OCI-LY7 (cell line): ENCODE measurements around the gene LONRF3. TPM values are rescaled to one million over a fixed set of nuclear protein-coding genes. Genes with fewer than 3 reads are reported as not detected.

ENCODE experiments used
- BruUV-seq: library from RNA; stranded (reverse); fragments of 400-500 nt; replicated peaks from 2 replicates; lab custom pipeline; 2021; lab: Mats Ljungman, UMichigan
- CTCF ChIA-PET: fragments of 300-600 bp; sonication (Branson Sonifier 250); formaldehyde crosslinking; loops from one replicate; lab custom pipeline; 2022; ENCODE audit warnings: antibody characterized with exemption; ENCODE audit not compliant: unreplicated experiment; lab: Charles Lee
- POLR2A ChIA-PET: fragments of 300-600 bp; sonication (Branson Sonifier 250); formaldehyde crosslinking; loops from one replicate; lab custom pipeline; 2022; ENCODE audit warnings: antibody characterized with exemption; lab: Charles Lee
- DNase-seq: peaks from one replicate; pipeline ENCODE4 v3.0.0-alpha.2; 2015; ENCODE audit warnings: low spot score
- H2AFZ ChIP-seq: fragments of 200-600 bp; sonication (generic), shearing (Covaris generic); 2 replicates; pipeline ENCODE4 v1.6.1; 2014; ENCODE audit warnings: mild to moderate bottlenecking, antibody characterized with exemption, low read length, moderate library complexity
- H3K27ac ChIP-seq: fragments of 200-600 bp; sonication (generic); 2 replicates; pipeline ENCODE4 v1.5.1; 2014; ENCODE audit warnings: mixed run types, low read depth, mild to moderate bottlenecking, moderate library complexity, low read length, inconsistent platforms; ENCODE audit not compliant: poor library complexity, severe bottlenecking
- H3K36me3 ChIP-seq: fragments of 200-600 bp; sonication (generic); 2 replicates; pipeline ENCODE4 v1.6.1; 2014; ENCODE audit warnings: mild to moderate bottlenecking, antibody characterized with exemption, low read length, moderate library complexity, mixed read lengths; ENCODE audit not compliant: insufficient read depth
- H3K4me1 ChIP-seq: fragments of 200-600 bp; sonication (generic); 2 replicates; pipeline ENCODE4 v1.5.1; 2014; ENCODE audit warnings: mild to moderate bottlenecking, low read length; ENCODE audit not compliant: insufficient read depth, poor library complexity, severe bottlenecking
- H3K4me2 ChIP-seq: fragments of 200-600 bp; sonication (generic); 2 replicates; pipeline ENCODE4 v1.6.1; 2014; ENCODE audit warnings: mild to moderate bottlenecking, low read length
- H3K4me3 ChIP-seq: fragments of 200-600 bp; sonication (generic); 2 replicates; pipeline ENCODE4 v1.5.1; 2014; ENCODE audit warnings: mild to moderate bottlenecking, low read depth, low read length; ENCODE audit not compliant: poor library complexity, severe bottlenecking
- H3K79me2 ChIP-seq: fragments of 200-600 bp; sonication (generic); 2 replicates; pipeline ENCODE4 v1.6.1; 2016; ENCODE audit warnings: low read depth, mild to moderate bottlenecking, low read length, moderate library complexity, mixed read lengths; ENCODE audit not compliant: insufficient read depth
- H3K9me2 ChIP-seq: fragments of 200-600 bp; sonication (generic); 2 replicates; pipeline ENCODE4 v1.6.1; 2016; ENCODE audit warnings: mild to moderate bottlenecking, low read length, mixed read lengths; ENCODE audit not compliant: insufficient read depth
- H3K9me3 ChIP-seq: fragments of 200-600 bp; sonication (generic); 2 replicates; pipeline ENCODE4 v1.6.1; 2014; ENCODE audit warnings: mild to moderate bottlenecking, mixed run types, low read length, mixed read lengths
- H4K20me1 ChIP-seq: fragments of 200-600 bp; sonication (generic); 2 replicates; pipeline ENCODE4 v1.6.1; 2014; ENCODE audit warnings: mild to moderate bottlenecking, antibody characterized with exemption, low read length, moderate library complexity, mixed read lengths; ENCODE audit not compliant: insufficient read depth
- EZH2phosphoT487 ChIP-seq: fragments of 200-600 bp; sonication (generic); IDR thresholded peaks from 2 replicates; pipeline ENCODE4 v1.6.1; 2018; ENCODE audit warnings: low read depth, borderline replicate concordance, mild to moderate bottlenecking, mixed run types, antibody characterized with exemption, low read length, moderate library complexity, mixed read lengths
- intact Hi-C: fragments of 100-400 bp; cut with micrococcal nuclease; formaldehyde crosslinking; loops from one replicate; pipeline ENCODE4 v1.10.0; 2022; ENCODE audit not compliant: unreplicated experiment
- total RNA-seq, 2 experiments: library from RNA; depleted of rRNA in 1 of 2; stranded (reverse); fragments of >200 nt in 1 of 2; shearing (Covaris generic) in 1 of 2; gene quantifications; 2 replicates each; pipeline ENCODE4 v1.2.3, GENCODE V29; 2014 to 2022
- TF ChIP-seq, protein P1 (sequence below): fragments of 200-600 bp; sonication (generic); conservative IDR thresholded peaks from 2 replicates; pipeline ENCODE4 v1.5.1; 2014; ENCODE audit warnings: mild to moderate bottlenecking, antibody characterized with exemption, low read length, moderate library complexity, mixed read lengths

The LONRF3 gene
- total RNA-seq, 2 experiments from 2014 or later, result not detected

DNA sequence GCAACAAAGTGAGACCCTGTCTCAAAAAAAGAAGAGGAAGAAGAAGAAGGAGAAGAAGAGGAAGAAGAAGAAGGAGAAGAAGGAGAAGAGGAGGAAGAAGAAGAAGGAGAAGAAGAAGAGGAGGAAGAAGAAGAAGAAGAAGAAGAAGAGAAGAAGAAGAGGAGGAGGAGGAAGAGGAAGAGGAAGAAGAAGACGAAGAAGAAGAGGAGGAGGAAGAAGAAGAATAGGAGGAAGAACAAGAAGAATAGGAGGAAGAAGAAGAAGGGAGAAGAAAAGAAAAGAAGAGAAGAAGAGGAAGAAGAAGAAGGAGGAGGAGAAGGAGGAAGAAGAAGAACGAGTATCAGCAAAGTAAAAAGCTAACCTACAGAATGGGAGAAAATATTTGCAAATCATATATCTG lies 33.3 kb upstream of the LONRF3 start:
- CTCF ChIA-PET, result no interaction called here
- intact Hi-C loops, result no loop called here

DNA sequence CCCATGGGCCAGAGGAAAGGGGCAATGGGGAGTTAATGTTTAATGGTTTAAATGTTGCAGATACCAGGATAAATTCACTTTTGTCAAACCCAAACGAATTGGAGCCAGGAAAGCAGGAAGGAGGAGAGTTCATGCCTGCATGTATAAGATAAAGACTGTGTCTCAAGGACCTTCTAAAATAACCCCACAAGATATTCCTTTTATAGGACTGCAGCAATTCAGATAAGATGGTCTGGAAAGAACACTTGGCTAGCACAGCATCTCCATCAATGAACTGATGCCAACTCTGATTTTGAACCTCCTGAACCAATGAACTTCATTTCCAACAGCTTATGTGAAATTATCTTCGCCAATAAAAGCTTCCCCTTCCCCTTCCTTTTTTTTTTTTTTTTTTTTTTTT lies 31.3 kb upstream of the LONRF3 start:
- Histone ChIP-seq H3K36me3 (no peaks in the 10 kb centered on the region), H3K4me1 (no peaks in the 10 kb centered on the region), H2AFZ (no peak overlapping the region), H3K79me2 (no peaks in the 10 kb centered on the region), H3K9me3 (no peaks in the 10 kb centered on the region), H3K4me2 (no peak overlapping the region), H3K4me3 (no peak overlapping the region), H3K27ac (no peak overlapping the region), H4K20me1 (no peaks in the 10 kb centered on the region), H3K9me2 (no peaks in the 10 kb centered on the region)
- intact Hi-C loops, result no loop called here
- CTCF ChIA-PET, result no interaction called here
- TF ChIP-seq, protein P1, sequence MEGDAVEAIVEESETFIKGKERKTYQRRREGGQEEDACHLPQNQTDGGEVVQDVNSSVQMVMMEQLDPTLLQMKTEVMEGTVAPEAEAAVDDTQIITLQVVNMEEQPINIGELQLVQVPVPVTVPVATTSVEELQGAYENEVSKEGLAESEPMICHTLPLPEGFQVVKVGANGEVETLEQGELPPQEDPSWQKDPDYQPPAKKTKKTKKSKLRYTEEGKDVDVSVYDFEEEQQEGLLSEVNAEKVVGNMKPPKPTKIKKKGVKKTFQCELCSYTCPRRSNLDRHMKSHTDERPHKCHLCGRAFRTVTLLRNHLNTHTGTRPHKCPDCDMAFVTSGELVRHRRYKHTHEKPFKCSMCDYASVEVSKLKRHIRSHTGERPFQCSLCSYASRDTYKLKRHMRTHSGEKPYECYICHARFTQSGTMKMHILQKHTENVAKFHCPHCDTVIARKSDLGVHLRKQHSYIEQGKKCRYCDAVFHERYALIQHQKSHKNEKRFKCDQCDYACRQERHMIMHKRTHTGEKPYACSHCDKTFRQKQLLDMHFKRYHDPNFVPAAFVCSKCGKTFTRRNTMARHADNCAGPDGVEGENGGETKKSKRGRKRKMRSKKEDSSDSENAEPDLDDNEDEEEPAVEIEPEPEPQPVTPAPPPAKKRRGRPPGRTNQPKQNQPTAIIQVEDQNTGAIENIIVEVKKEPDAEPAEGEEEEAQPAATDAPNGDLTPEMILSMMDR, result no peak
- TF ChIP-seq EZH2phosphoT487, result no peak
- no peak for DNase-seq
- POLR2A ChIA-PET, result no interaction called here
- no TSS peak for BruUV-seq

More for the DNA sequence above, 33.3 kb upstream of the LONRF3 start:
- no peak for TF ChIP-seq EZH2phosphoT487
- TF ChIP-seq, protein P1, result no peak
- Histone ChIP-seq H3K36me3 (no peaks in the 10 kb centered on the region), H3K4me3 (no peak overlapping the region), H4K20me1 (no peaks in the 10 kb centered on the region), H3K9me2 (no peaks in the 10 kb centered on the region), H3K9me3 (no peaks in the 10 kb centered on the region), H3K79me2 (no peaks in the 10 kb centered on the region), H3K4me1 (no peaks in the 10 kb centered on the region), H2AFZ (no peak overlapping the region), H3K4me2 (no peak overlapping the region), H3K27ac (no peak overlapping the region)
- DNase-seq, result no peak
- BruUV-seq, result no TSS peak
- POLR2A ChIA-PET, result no interaction called here

- Histone ChIP-seq H3K4me3 (no peak overlapping the region), H4K20me1 (no peaks in the 10 kb centered on the region), H3K4me1 (no peaks in the 10 kb centered on the region), H3K27ac (no peak overlapping the region), H3K9me3 (no peaks in the 10 kb centered on the region), H3K9me2 (no peaks in the 10 kb centered on the region), H3K36me3 (no peaks in the 10 kb centered on the region), H3K4me2 (no peak overlapping the region), H2AFZ (no peak overlapping the region), H3K79me2 (no peaks in the 10 kb centered on the region)
- intact Hi-C loops, result no loop called here
- ChIA-PET CTCF (no interaction called here), POLR2A (no interaction called here)
- TF ChIP-seq, protein P1, result no peak
- TF ChIP-seq EZH2phosphoT487, result no peak
- BruUV-seq, result no TSS peak
- DNase-seq, result no peak
Measured at GRCh38 chrX:118945921-118946320, 28.5 kb upstream of the LONRF3 start.
